Panc1 (cell line): ENCODE measurements around the gene LITAF. TPM values are rescaled to one million over a fixed set of nuclear protein-coding genes. Genes with fewer than 3 reads are reported as not detected.

Experiments used
- ATAC-seq: fragments of 200-7000 bp; cut with Tn5 transposase; 2 replicates; pipeline ENCODE4 v1.9.1; 2020; ENCODE audit warnings: mild to moderate bottlenecking, moderate library complexity
- BruUV-seq: library from RNA; stranded (reverse); fragments of 400-500 nt; replicated peaks from 2 replicates; lab custom pipeline; 2021; lab: Mats Ljungman, UMichigan
- CTCF ChIA-PET: fragments of 300-600 bp; sonication (Branson Sonifier 250); formaldehyde crosslinking; loops from one replicate; lab custom pipeline; 2022; ENCODE audit warnings: antibody characterized with exemption; lab: Charles Lee
- POLR2A ChIA-PET: fragments of 300-600 bp; sonication (Branson Sonifier 250); formaldehyde crosslinking; loops from one replicate; lab custom pipeline; 2022; ENCODE audit warnings: antibody characterized with exemption; lab: Charles Lee
- DNase-seq: peaks from one replicate; pipeline ENCODE4 v3.0.0-alpha.2; 2010; ENCODE audit warnings: low read depth, low spot score
- H3K27ac ChIP-seq: 2 replicates; pipeline ENCODE4 v1.5.1; 2011; ENCODE audit warnings: mild to moderate bottlenecking, low read length, inconsistent platforms
- H3K27me3 ChIP-seq: fragments of 200-500 bp; sonication (Bioruptor generic); 2 replicates; pipeline ENCODE4 v1.6.0; 2014; ENCODE audit warnings: low read length, inconsistent platforms; ENCODE audit not compliant: control insufficient read depth, insufficient read depth
- H3K36me3 ChIP-seq: fragments of 200-500 bp; sonication (Bioruptor generic); 2 replicates; pipeline ENCODE4 v1.5.1; 2014; ENCODE audit warnings: inconsistent platforms, mild to moderate bottlenecking, low read length, moderate library complexity; ENCODE audit not compliant: control insufficient read depth, insufficient read depth
- H3K4me1 ChIP-seq: 2 replicates; pipeline ENCODE4 v1.5.1; 2011; ENCODE audit warnings: inconsistent platforms, mild to moderate bottlenecking, low read length, moderate library complexity; ENCODE audit not compliant: control insufficient read depth, insufficient read depth
- H3K4me3 ChIP-seq, 2 experiments: 2 replicates each; pipeline ENCODE4 v1.5.1; 2011 to 2012; ENCODE audit warnings: low read depth in 2 of 2, low read length in 2 of 2, mild to moderate bottlenecking in 2 of 2, inconsistent platforms in 1 of 2, moderate library complexity in 1 of 2
- H3K9me3 ChIP-seq: fragments of 200-500 bp; sonication (Bioruptor generic); 2 replicates; pipeline ENCODE4 v1.5.1; 2014; ENCODE audit warnings: low read depth, mild to moderate bottlenecking, inconsistent platforms, low read length, moderate library complexity; ENCODE audit not compliant: control insufficient read depth, insufficient read depth
- CTCF ChIP-seq: fragments of 450-650 bp; IDR thresholded peaks from 2 replicates; pipeline ENCODE4 v1.5.1; 2017; ENCODE audit warnings: mild to moderate bottlenecking
- POLR2AphosphoS5 ChIP-seq: IDR thresholded peaks from 2 replicates; pipeline ENCODE4 v1.6.1; 2012; ENCODE audit warnings: mild to moderate bottlenecking, low read depth, low read length, moderate library complexity
- REST ChIP-seq, 2 experiments: IDR thresholded peaks; 2 replicates each; pipeline ENCODE4 v1.6.1; 2011 to 2012; ENCODE audit warnings: low read depth in 2 of 2, control low read depth in 1 of 2, low read length in 1 of 2, mild to moderate bottlenecking in 1 of 2, moderate library complexity in 1 of 2; ENCODE audit not compliant: insufficient read depth in 1 of 2
- SIN3A ChIP-seq: IDR thresholded peaks from 2 replicates; pipeline ENCODE4 v1.6.1; 2012; ENCODE audit warnings: low read depth, mild to moderate bottlenecking, low read length, moderate library complexity, borderline replicate concordance; ENCODE audit not compliant: insufficient read depth
- TCF7L2 ChIP-seq: IDR thresholded peaks from 2 replicates; pipeline ENCODE4 v1.6.1; 2011; ENCODE audit warnings: mild to moderate bottlenecking, low read depth, low read length, inconsistent platforms
- in situ Hi-C: cut with HindIII; loops from 2 replicates; pipeline ENCODE4 v1.10.0; 2016; ENCODE audit warnings: low sequenced_read_pairs, low pct_unique_long_range_greater_than_20kb
- intact Hi-C: fragments of 100-400 bp; cut with micrococcal nuclease; formaldehyde crosslinking; loops from one replicate; pipeline ENCODE4 v1.10.0; 2022; ENCODE audit not compliant: unreplicated experiment
- total RNA-seq: library from RNA; stranded (reverse); gene quantifications from one replicate; pipeline ENCODE4 v1.2.1, GENCODE V29; 2021; ENCODE audit not compliant: unreplicated experiment

The LITAF gene
- total RNA-seq, 1 experiment from 2014 or later = 85.2 TPM

GRCh38 chr16:11612665-11613025 is 25.9 kb upstream of the LITAF start:
- no peaks in the 10 kb centered on the region for H3K36me3 ChIP-seq
- in situ Hi-C loops (no loop called here), intact Hi-C loops (no loop called here)
- H3K27ac ChIP-seq = no peak overlapping the region
- no peak overlapping the region for H3K4me3 ChIP-seq
- POLR2A ChIA-PET = no interaction called here
- DNase-seq = no peak
- no peaks in the 10 kb centered on the region; the same call in 1 of the 2 replicates for H3K4me1 ChIP-seq
- TF ChIP-seq SIN3A (no peak), POLR2AphosphoS5 (no peak), TCF7L2 (no peak), REST (IDR thresholded peaks at IDR 0.05; ENCODE audit: insufficient read depth in 1 of 2, low read depth in 2 of 2, low read length in 1 of 2) (no peak), CTCF (no peak)
- no peak for ATAC-seq
- no peaks in the 10 kb centered on the region for H3K27me3 ChIP-seq
- CTCF ChIA-PET = interaction anchor here (0.6 to 0.7 kb wide), 2 partner anchors 9 to 26 kb away, joined by 6 to 8 read pairs; partner anchors contain the start of gene LITAF
- no TSS peak for BruUV-seq
- no peaks in the 10 kb centered on the region for H3K9me3 ChIP-seq

GRCh38 chr16:11611871-11612664 is 25.3 kb upstream of the LITAF start:
- no peak for TF ChIP-seq SIN3A
- TF ChIP-seq POLR2AphosphoS5 = no peak
- TF ChIP-seq REST (IDR thresholded peaks at IDR 0.05; ENCODE audit: insufficient read depth in 1 of 2, low read depth in 2 of 2, low read length in 1 of 2) = no peak
- TF ChIP-seq TCF7L2 = no peak
- Histone ChIP-seq H3K36me3 (no peaks in the 10 kb centered on the region), H3K4me1 (no peaks in the 10 kb centered on the region; the same call in 1 of the 2 replicates), H3K27me3 (no peaks in the 10 kb centered on the region), H3K27ac (no peak overlapping the region), H3K4me3 (no peak overlapping the region), H3K9me3 (no peaks in the 10 kb centered on the region)
- in situ Hi-C loops = no loop called here
- no TSS peak for BruUV-seq
- ChIA-PET CTCF (interaction anchor here (0.6 to 0.7 kb wide), 2 partner anchors 10 to 26 kb away, joined by 6 to 8 read pairs; partner anchors contain the start of gene LITAF), POLR2A (no interaction called here)
- intact Hi-C loops = no loop called here
- no peak for DNase-seq
- peak; percentile 34 for ATAC-seq
